ENCODE data around the gene COPE. TPM values are rescaled to one million over a fixed set of nuclear protein-coding genes. Genes with fewer than 3 reads are reported as not detected.

The COPE gene
- total and polyA plus RNA-seq, 10 donors, result 135 to 261 (median 180) TPM

DNA sequence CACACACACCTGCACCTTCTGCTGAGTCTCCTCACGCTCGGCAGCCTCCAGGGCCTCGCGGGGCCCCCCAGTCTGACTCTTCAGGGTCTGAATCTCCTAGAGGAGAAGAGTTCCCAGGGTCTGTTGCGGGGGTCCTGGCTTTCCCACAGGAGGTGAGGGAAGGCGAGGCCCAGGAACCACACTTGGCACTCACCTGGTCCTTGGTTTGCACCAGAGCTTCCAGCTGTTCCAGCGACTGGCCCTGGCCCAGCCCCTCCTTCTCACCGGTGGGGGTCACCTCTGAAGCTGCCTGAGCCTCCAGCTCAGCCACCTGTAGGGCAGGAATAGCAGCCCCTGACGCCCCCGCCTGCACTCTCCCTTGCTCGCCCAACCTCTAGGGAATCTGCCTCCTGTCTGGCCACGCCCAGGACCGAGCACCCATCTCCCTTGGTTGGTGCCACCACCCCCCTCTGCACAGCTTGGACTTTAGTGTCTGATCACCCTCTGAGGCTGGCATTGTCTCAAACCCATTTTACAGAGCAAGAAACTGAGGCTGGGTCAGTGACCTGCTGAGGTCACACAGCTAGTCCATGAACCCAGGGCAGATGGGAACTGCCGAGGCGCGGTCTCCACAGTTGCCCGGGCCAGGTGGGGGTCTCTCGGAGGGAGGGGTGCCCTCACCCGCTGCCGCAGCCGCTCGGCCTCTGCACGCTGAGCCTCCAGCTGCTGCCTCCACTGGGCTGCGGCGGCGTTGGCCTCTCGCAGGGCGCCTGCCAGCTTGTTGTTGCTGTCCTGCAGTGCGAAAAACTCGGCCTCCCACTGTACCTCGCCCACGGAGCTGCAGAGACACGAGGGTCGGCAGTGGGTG, 12.4 kb upstream of the COPE start:
- intact Hi-C loops (cut with DNase I; ENCODE audit: low total_unique reads), result no loop called here
- H3K9me3 ChIP-seq, result no peaks in the 10 kb centered on the region
- TF ChIP-seq POLR2AphosphoS5 (IDR thresholded peaks at IDR 0.05) (peak in 1 of 3 donors; percentile 15), POLR2A (IDR thresholded peaks at IDR 0.05) (no peak)
- TF ChIP-seq, protein P1, sequence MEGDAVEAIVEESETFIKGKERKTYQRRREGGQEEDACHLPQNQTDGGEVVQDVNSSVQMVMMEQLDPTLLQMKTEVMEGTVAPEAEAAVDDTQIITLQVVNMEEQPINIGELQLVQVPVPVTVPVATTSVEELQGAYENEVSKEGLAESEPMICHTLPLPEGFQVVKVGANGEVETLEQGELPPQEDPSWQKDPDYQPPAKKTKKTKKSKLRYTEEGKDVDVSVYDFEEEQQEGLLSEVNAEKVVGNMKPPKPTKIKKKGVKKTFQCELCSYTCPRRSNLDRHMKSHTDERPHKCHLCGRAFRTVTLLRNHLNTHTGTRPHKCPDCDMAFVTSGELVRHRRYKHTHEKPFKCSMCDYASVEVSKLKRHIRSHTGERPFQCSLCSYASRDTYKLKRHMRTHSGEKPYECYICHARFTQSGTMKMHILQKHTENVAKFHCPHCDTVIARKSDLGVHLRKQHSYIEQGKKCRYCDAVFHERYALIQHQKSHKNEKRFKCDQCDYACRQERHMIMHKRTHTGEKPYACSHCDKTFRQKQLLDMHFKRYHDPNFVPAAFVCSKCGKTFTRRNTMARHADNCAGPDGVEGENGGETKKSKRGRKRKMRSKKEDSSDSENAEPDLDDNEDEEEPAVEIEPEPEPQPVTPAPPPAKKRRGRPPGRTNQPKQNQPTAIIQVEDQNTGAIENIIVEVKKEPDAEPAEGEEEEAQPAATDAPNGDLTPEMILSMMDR (IDR thresholded peaks at IDR 0.05 in 8 of 11, conservative IDR thresholded peaks at IDR 0.05 in 3 of 11), result no peak
- WGBS, 5 donors, result 64 to 84% (median 80%) methylated on average over 16 to 34 of the region's 34 CpGs
- peaks cover 0 to 22% (median 18%) of the 10 kb centered on the region in 6 donors for H3K4me1 ChIP-seq
- peak overlapping the region in 3 of 8 donors; percentile 28 to 63 (median 28) for H3K4me3 ChIP-seq
- H3K27ac ChIP-seq, result peak overlapping the region in 3 of 8 donors; percentile 22 to 54 (median 26)
- DNase-seq, result no peak
- peaks cover 0 to 26% (median 0%) of the 10 kb centered on the region in 7 donors for H3K27me3 ChIP-seq (replicated peaks in 1 of 7)
- H3K36me3 ChIP-seq, result peaks cover 0 to 92% (median 35%) of the 10 kb centered on the region in 6 donors

DNA sequence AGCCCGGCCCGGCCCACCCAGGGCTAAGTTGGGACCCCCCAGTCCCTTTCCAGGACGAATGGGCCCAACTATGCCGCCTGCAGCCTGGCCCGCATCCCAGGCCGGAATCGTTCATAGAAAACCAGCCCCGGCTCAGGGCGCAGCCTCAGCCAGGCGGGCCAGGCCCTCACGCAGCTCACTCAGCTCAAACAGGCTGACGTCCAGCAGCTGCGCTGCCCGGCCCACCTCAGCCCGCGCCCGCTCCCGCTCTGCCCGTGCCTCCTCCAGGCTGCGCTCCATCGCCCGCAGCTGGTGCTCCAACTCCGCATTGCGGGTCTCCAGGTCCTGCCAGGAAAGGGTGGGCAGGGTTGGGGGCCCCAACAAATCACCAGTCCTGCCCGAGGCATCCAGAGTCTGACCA, 10.1 kb upstream of the COPE start:
- intact Hi-C loops (cut with DNase I; ENCODE audit: low total_unique reads), result no loop called here
- Histone ChIP-seq H3K27ac (no peak overlapping the region), H3K4me3 (no peak overlapping the region), H3K27me3 (replicated peaks in 1 of 7) (peaks cover 0 to 25% (median 0%) of the 10 kb centered on the region in 7 donors), H3K4me1 (peaks cover 0 to 22% (median 18%) of the 10 kb centered on the region in 6 donors), H3K36me3 (peaks cover 0 to 93% (median 57%) of the 10 kb centered on the region in 6 donors), H3K9me3 (no peaks in the 10 kb centered on the region)
- WGBS, 5 donors, result 93 to 95% (median 94%) methylated on average over 22 to 25 of the region's 25 CpGs
- no peak for DNase-seq
- peak in 1 of 3 donors; percentile 64 for TF ChIP-seq POLR2AphosphoS5 (IDR thresholded peaks at IDR 0.05)
- TF ChIP-seq, protein P1 (IDR thresholded peaks at IDR 0.05 in 8 of 11, conservative IDR thresholded peaks at IDR 0.05 in 3 of 11), result no peak

DNA sequence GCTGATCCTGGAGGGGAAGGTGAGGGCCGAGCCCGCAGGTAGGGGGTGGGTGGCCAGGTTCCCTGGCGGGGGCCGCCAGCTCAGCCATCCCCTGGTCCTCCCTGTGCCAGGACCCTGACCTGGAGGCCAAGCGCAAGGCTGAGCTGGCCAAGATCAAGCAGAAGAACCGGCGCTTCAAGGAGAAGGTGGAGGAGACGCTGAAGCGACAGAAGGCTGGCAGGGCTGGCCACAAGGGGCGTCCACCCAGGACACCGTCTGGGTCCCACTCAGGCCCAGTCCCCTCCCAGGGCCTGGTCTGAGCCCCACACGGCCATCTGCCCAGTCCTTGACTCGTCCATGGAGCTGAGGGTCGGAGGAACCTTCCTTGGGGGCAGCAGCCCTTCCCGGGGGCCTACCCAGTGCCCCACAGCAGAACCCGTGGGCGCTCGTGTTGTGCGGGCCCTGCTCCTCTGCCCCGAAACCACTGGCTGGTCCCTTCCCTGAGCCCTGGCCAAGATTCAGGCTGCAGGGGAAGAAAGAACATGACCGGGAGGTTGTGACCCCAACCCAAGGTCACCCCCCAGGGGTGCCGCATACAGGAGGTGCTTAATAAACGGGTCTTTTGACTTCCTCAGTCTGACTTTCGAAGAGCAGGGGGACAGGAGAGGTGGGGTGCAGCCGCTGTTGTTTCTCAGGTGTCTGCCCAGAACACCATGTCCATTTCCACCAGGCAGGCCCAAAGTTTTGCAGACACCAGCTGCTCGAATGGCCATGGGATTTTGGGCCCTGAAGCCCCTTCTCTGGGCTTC, 9.0 kb upstream of the COPE start:
- Histone ChIP-seq H3K27ac (peak overlapping the region in 1 of 8 donors; percentile 14), H3K27me3 (replicated peaks in 1 of 7) (peaks cover 0 to 14% (median 0%) of the 10 kb centered on the region in 7 donors), H3K4me3 (no peak overlapping the region), H3K4me1 (peaks cover 0 to 18% (median 15%) of the 10 kb centered on the region in 6 donors), H3K36me3 (peaks cover 0 to 93% (median 68%) of the 10 kb centered on the region in 6 donors), H3K9me3 (no peaks in the 10 kb centered on the region)
- intact Hi-C loops (cut with DNase I; ENCODE audit: low total_unique reads), result no loop called here
- TF ChIP-seq POLR2AphosphoS5 (IDR thresholded peaks at IDR 0.05) (peak; percentile 7 to 71 (median 20)), POLR2A (IDR thresholded peaks at IDR 0.05) (no peak)
- no peak for DNase-seq
- 86 to 90% (median 90%) methylated on average over 14 to 26 of the region's 26 CpGs for WGBS, 5 donors

DNA sequence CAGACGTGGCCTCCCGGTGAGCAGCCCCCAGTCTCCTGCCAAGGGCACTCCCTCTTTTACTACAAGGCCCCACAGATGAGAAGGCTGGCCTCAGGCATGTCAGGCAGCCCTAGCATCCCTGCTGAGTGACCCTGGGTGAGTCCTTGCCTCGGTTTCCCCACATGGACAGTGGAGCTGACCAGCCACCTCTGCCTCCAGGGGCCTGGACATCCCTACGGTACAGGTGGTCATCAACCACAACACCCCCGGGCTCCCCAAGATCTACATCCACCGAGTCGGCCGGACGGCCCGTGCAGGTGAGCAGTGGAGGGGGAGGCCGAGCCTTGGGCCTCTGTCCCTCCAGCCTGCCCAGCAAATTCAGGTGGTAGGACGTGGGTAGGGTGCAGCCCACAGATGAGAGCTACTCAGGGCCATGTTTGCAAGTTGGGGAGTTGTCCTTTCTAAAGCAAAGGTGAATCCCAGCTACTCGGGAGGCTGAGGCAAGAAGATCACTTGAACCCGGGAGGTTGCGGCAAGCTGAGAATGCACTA, 5.6 kb upstream of the COPE start:
- TF ChIP-seq, protein P1 (IDR thresholded peaks at IDR 0.05 in 8 of 11, conservative IDR thresholded peaks at IDR 0.05 in 3 of 11), result no peak
- TF ChIP-seq POLR2AphosphoS5 (IDR thresholded peaks at IDR 0.05), result peak in 1 of 3 donors; percentile 25
- Histone ChIP-seq H3K4me1 (peaks cover 12 to 20% (median 18%) of the 10 kb centered on the region in 6 donors), H3K4me3 (no peak overlapping the region), H3K36me3 (peaks cover 0 to 93% (median 81%) of the 10 kb centered on the region in 6 donors), H3K9me3 (no peaks in the 10 kb centered on the region), H3K27me3 (replicated peaks in 1 of 7) (no peaks in the 10 kb centered on the region), H3K27ac (no peak overlapping the region)
- no peak for DNase-seq
- 90 to 96% (median 92%) methylated on average over 14 to 15 of the region's 15 CpGs for WGBS, 5 donors
- intact Hi-C loops (cut with DNase I; ENCODE audit: low total_unique reads), result no loop called here

All from spleen (tissue), 11 donors.